HEK293 (cell line): ENCODE data around the gene KRTAP10-11.

Experiments used
- CTCF ChIA-PET: fragments of 350-600 bp; formaldehyde crosslinking; extraction: SDS; loops from one replicate; lab custom pipeline; 2021; ENCODE audit warnings: antibody characterized with exemption; lab: Yijun Ruan, JAX
- POLR2A ChIA-PET: fragments of 300-600 bp; formaldehyde crosslinking; extraction: SDS; loops from one replicate; lab custom pipeline; 2020; ENCODE audit warnings: antibody characterized with exemption, inconsistent platforms; lab: Yijun Ruan, JAX
- H3K27ac ChIP-seq: fragments of 200-500 bp; sonication (Bioruptor generic); 2 replicates; pipeline ENCODE4 v1.5.1; 2014; ENCODE audit warnings: low read depth, low read length, control low read depth, inconsistent platforms; ENCODE audit errors: extremely low read depth
- H3K36me3 ChIP-seq, 2 experiments: fragments of 200-500 bp in 1 of 2; sonication (Bioruptor generic) in 1 of 2; 1 replicate in 1 of 2; 2 replicates in 1 of 2; pipeline ENCODE4 v1.5.1; 2014 to 2017; ENCODE audit warnings: inconsistent platforms in 2 of 2, low read length in 2 of 2; ENCODE audit not compliant: control insufficient read depth in 2 of 2, insufficient read depth in 1 of 2
- H3K4me1 ChIP-seq: fragments of 200-500 bp; sonication (Bioruptor generic); 2 replicates; pipeline ENCODE4 v1.5.1; 2014; ENCODE audit warnings: mild to moderate bottlenecking, low read length, inconsistent platforms; ENCODE audit not compliant: control insufficient read depth, insufficient read depth
- H3K4me3 ChIP-seq: 2 replicates; pipeline ENCODE4 v1.5.1; 2011; ENCODE audit warnings: low read depth, mild to moderate bottlenecking, control low read depth, low read length, moderate library complexity
- H3K9me3 ChIP-seq: fragments of 200-500 bp; sonication (Bioruptor generic); 2 replicates; pipeline ENCODE4 v1.5.1; 2014; ENCODE audit warnings: low read depth, low read length, inconsistent platforms; ENCODE audit not compliant: control insufficient read depth, insufficient read depth
- KLF16 ChIP-seq: fragments of 450-650 bp; formaldehyde crosslinking; IDR thresholded peaks from 2 replicates; pipeline ENCODE4 v1.5.1; 2017; ENCODE audit warnings: missing biosample characterization, missing genetic modification characterization
- MYNN ChIP-seq: fragments of 450-650 bp; formaldehyde crosslinking; IDR thresholded peaks from 2 replicates; pipeline ENCODE4 v1.5.1; 2016; ENCODE audit warnings: missing biosample characterization, missing genetic modification characterization, borderline replicate concordance
- PBX3 ChIP-seq: sonication (generic); formaldehyde crosslinking; IDR thresholded peaks from 2 replicates; pipeline ENCODE4 v1.8.1; 2022; ENCODE audit warnings: mild to moderate bottlenecking, moderate library complexity, missing genetic modification reagents
- REST ChIP-seq: fragments of 450-650 bp; formaldehyde crosslinking; IDR thresholded peaks from 2 replicates; pipeline ENCODE4 v1.5.1; 2016; ENCODE audit warnings: missing biosample characterization, missing genetic modification characterization
- ZBTB10 ChIP-seq: fragments of 450-650 bp; formaldehyde crosslinking; IDR thresholded peaks from 2 replicates; pipeline ENCODE4 v1.5.1; 2016; ENCODE audit warnings: missing biosample characterization, missing genetic modification characterization
- ZBTB44 ChIP-seq: fragments of 450-650 bp; IDR thresholded peaks from 2 replicates; pipeline ENCODE4 v1.5.1; 2018; ENCODE audit warnings: missing biosample characterization, mild to moderate bottlenecking, missing genetic modification characterization
- ZFP3 ChIP-seq: fragments of 450-650 bp; formaldehyde crosslinking; IDR thresholded peaks from 2 replicates; pipeline ENCODE4 v1.5.1; 2016; ENCODE audit warnings: low read depth, missing biosample characterization, missing genetic modification characterization
- ZFP37 ChIP-seq: fragments of 450-650 bp; formaldehyde crosslinking; IDR thresholded peaks from 2 replicates; pipeline ENCODE4 v1.5.1; 2016; ENCODE audit warnings: missing biosample characterization, missing genetic modification characterization
- ZNF114 ChIP-seq: fragments of 450-650 bp; formaldehyde crosslinking; IDR thresholded peaks from 2 replicates; pipeline ENCODE4 v1.5.0; 2017; ENCODE audit warnings: missing biosample characterization, missing genetic modification characterization
- ZNF140 ChIP-seq: fragments of 450-650 bp; formaldehyde crosslinking; IDR thresholded peaks from 2 replicates; pipeline ENCODE4 v1.5.1; 2016; ENCODE audit warnings: missing biosample characterization, missing genetic modification characterization
- ZNF280D ChIP-seq: fragments of 450-650 bp; formaldehyde crosslinking; IDR thresholded peaks from 2 replicates; pipeline ENCODE4 v1.5.1; 2016; ENCODE audit warnings: missing biosample characterization, missing genetic modification characterization
- ZNF394 ChIP-seq: fragments of 450-650 bp; formaldehyde crosslinking; IDR thresholded peaks from 2 replicates; pipeline ENCODE4 v1.5.1; 2016; ENCODE audit warnings: missing biosample characterization, missing genetic modification characterization, mild to moderate bottlenecking, moderate library complexity, borderline replicate concordance
- ZNF529 ChIP-seq: fragments of 450-650 bp; formaldehyde crosslinking; IDR thresholded peaks from 2 replicates; pipeline ENCODE4 v1.5.1; 2017; ENCODE audit warnings: missing genetic modification characterization, missing biosample characterization; ENCODE audit not compliant: insufficient replicate concordance
- ZNF560 ChIP-seq: fragments of 450-650 bp; formaldehyde crosslinking; IDR thresholded peaks from 2 replicates; pipeline ENCODE4 v1.5.1; 2017; ENCODE audit warnings: missing biosample characterization, missing genetic modification characterization, borderline replicate concordance
- ZNF626 ChIP-seq: fragments of 450-650 bp; sonication (Bioruptor Pico); formaldehyde crosslinking; IDR thresholded peaks from 2 replicates; pipeline ENCODE4 v1.5.1; 2018; ENCODE audit warnings: missing biosample characterization, missing genetic modification characterization, inconsistent platforms
- ZNF692 ChIP-seq: fragments of 450-650 bp; formaldehyde crosslinking; IDR thresholded peaks from 2 replicates; pipeline ENCODE4 v1.5.1; 2016; ENCODE audit warnings: missing biosample characterization, missing genetic modification characterization
- ZNF704 ChIP-seq: fragments of 450-650 bp; formaldehyde crosslinking; IDR thresholded peaks from 2 replicates; pipeline ENCODE4 v1.5.1; 2016; ENCODE audit warnings: missing biosample characterization, missing genetic modification characterization
- ZSCAN30 ChIP-seq: fragments of 450-650 bp; IDR thresholded peaks from 2 replicates; pipeline ENCODE4 v1.5.1; 2018; ENCODE audit warnings: missing biosample characterization, mild to moderate bottlenecking, missing genetic modification characterization, moderate library complexity

The KRTAP10-11 gene

GRCh38 chr21:44613386-44614155 lies 32.6 kb upstream of the KRTAP10-11 start:
- Histone ChIP-seq H3K9me3 (no peaks in the 10 kb centered on the region), H3K4me1 (no peaks in the 10 kb centered on the region), H3K36me3 (no peaks in the 10 kb centered on the region), H3K4me3 (no peak overlapping the region), H3K27ac (no peak overlapping the region)
- ChIA-PET CTCF (no interaction called here), POLR2A (no interaction called here)
- TF ChIP-seq ZNF626 (tag by site-specific recombination) (no peak), ZNF394 (tag by site-specific recombination) (no peak), ZNF692 (no peak), KLF16 (tag by site-specific recombination) (no peak), ZNF114 (tag by site-specific recombination) (no peak), ZFP37 (tag by site-specific recombination) (no peak), REST (tag by site-specific recombination) (no peak), PBX3 (CRISPR knock-in tag) (no peak), MYNN (tag by site-specific recombination) (no peak), ZBTB10 (tag by site-specific recombination) (no peak), ZBTB44 (tag by site-specific recombination) (no peak)

GRCh38 chr21:44614161-44614631 lies 32.0 kb upstream of the KRTAP10-11 start:
- POLR2A ChIA-PET, result no interaction called here
- Histone ChIP-seq H3K27ac (no peak overlapping the region), H3K4me1 (no peaks in the 10 kb centered on the region), H3K4me3 (no peak overlapping the region), H3K36me3 (no peaks in the 10 kb centered on the region), H3K9me3 (no peaks in the 10 kb centered on the region)
- CTCF ChIA-PET, result no interaction called here
- no peak for TF ChIP-seq ZFP3 (tag by site-specific recombination)
- no peak for TF ChIP-seq ZNF280D (tag by site-specific recombination)
- no peak for TF ChIP-seq ZNF560
- no peak for TF ChIP-seq ZNF704
- no peak for TF ChIP-seq ZNF529
- TF ChIP-seq ZSCAN30 (tag by site-specific recombination), result no peak
- TF ChIP-seq ZNF140, result no peak
